Activated B cell treated with CpG ODN at 0.5 μM for 24 hours (primary cell): ENCODE data around the gene DLK2. TPM values are rescaled to one million over a fixed set of nuclear protein-coding genes. Genes with fewer than 3 reads are reported as not detected.

Experiments
- ATAC-seq: fragments of 200-7000 bp; cut with Tn5 transposase; one replicate; pipeline ENCODE4 v1.10.0; 2021; ENCODE audit warnings: low read depth, mild to moderate bottlenecking, moderate library complexity
- CTCF ChIA-PET: fragments of 350-600 bp; sonication (Branson Sonifier 250); formaldehyde crosslinking; loops from one replicate; lab custom pipeline; 2021; ENCODE audit warnings: antibody characterized with exemption; lab: Charles Lee
- POLR2A ChIA-PET: fragments of 350-600 bp; sonication (Branson Sonifier 250); formaldehyde crosslinking; loops from one replicate; lab custom pipeline; 2021; ENCODE audit warnings: antibody characterized with exemption; lab: Charles Lee
- DNase-seq: peaks from one replicate; pipeline ENCODE4 v3.0.0; 2022
- H3K27ac Mint-ChIP-seq: one replicate; pipeline ENCODE4 v1.8.0; 2020; ENCODE audit warnings: mixed read lengths
- H3K27me3 Mint-ChIP-seq: one replicate; pipeline ENCODE4 v1.8.0; 2021; ENCODE audit warnings: mixed read lengths
- H3K36me3 Mint-ChIP-seq: one replicate; pipeline ENCODE4 v1.8.0; 2021; ENCODE audit warnings: low read depth, mixed read lengths
- H3K4me1 Mint-ChIP-seq: one replicate; pipeline ENCODE4 v1.8.0; 2021; ENCODE audit warnings: mixed read lengths
- H3K4me3 Mint-ChIP-seq: one replicate; pipeline ENCODE4 v1.8.0; 2020; ENCODE audit warnings: mild to moderate bottlenecking, mixed read lengths
- H3K9me3 Mint-ChIP-seq: one replicate; pipeline ENCODE4 v1.8.0; 2020; ENCODE audit warnings: mixed read lengths
- CTCF ChIP-seq: fragments of 200-600 bp; IDR thresholded peaks from one replicate; pipeline ENCODE4 v1.8.0; 2022; ENCODE audit warnings: antibody characterized with exemption, mild to moderate bottlenecking
- intact Hi-C: fragments of 100-400 bp; cut with micrococcal nuclease; formaldehyde crosslinking; loops from one replicate; pipeline ENCODE4 v1.15.1; 2024
- total RNA-seq: library from RNA; stranded (reverse); gene quantifications from 2 replicates; pipeline ENCODE4 v1.2.3, GENCODE V29; 2022

DLK2 gene
- total RNA-seq, 1 donor from 2014 or later, result 1.4 TPM

- peaks cover 13% of the 10 kb centered on the region for H3K36me3 Mint-ChIP-seq
- POLR2A ChIA-PET, result interaction anchor here (0.6 to 2.5 kb wide), 31 partner anchors 9 to 787 kb away, joined by 3 to 15 read pairs (median 4); partner anchors contain the start of genes ABCC10, CNPY3, DLK2 and DNPH1
- TF ChIP-seq CTCF, result no peak
- intact Hi-C loops, result loop anchor here (1.0 to 2.0 kb wide), 8 partner anchors 22 to 307 kb away; partner anchors contain the start of genes ABCC10, DLK2, POLH and POLR1C
- CTCF ChIA-PET, result interaction anchor here (1.1 to 1.3 kb wide), 3 partner anchors 22 to 28 kb away, joined by 3 to 5 read pairs (median 4); partner anchors contain the start of gene DLK2
- H3K27me3 Mint-ChIP-seq, result no peaks in the 10 kb centered on the region
- DNase-seq, result peak; percentile 98
- ATAC-seq, result peak; percentile 100
- no peaks in the 10 kb centered on the region for H3K9me3 Mint-ChIP-seq
- H3K4me1 Mint-ChIP-seq, result peaks cover 41% of the 10 kb centered on the region
- peak within 1 kb of the TSS; percentile 96 for H3K4me3 Mint-ChIP-seq
- peak within 1 kb of the TSS; percentile 94 for H3K27ac Mint-ChIP-seq
These were observed 22.1 kb upstream of the DLK2 start, which contains the start of gene TJAP1 for GRCh38 chr6:43477235-43478007. TJAP1 (plus strand) TSS chr6:43477570; CDS start chr6:43499002, 21,432 bp downstream.

GRCh38 chr6:43476746-43477145, 21.4 kb upstream of the DLK2 start:
- no peak for DNase-seq
- no peaks in the 10 kb centered on the region for H3K27me3 Mint-ChIP-seq
- ChIA-PET CTCF (interaction anchor here (1.1 to 1.3 kb wide), 3 partner anchors 22 to 29 kb away, joined by 3 to 5 read pairs (median 4); partner anchors contain the start of gene DLK2), POLR2A (interaction anchor here (0.6 to 2.5 kb wide), 20 partner anchors 10 to 586 kb away, joined by 3 to 15 read pairs (median 5); partner anchors contain the start of genes ABCC10, DLK2, DNPH1 and LRRC73)
- no peaks in the 10 kb centered on the region for H3K9me3 Mint-ChIP-seq
- intact Hi-C loops, result loop anchor here (1.0 to 2.0 kb wide), 8 partner anchors 21 to 306 kb away; partner anchors contain the start of genes ABCC10, DLK2, POLH and POLR1C
- no peak for TF ChIP-seq CTCF
- H3K4me3 Mint-ChIP-seq, result peak overlapping the region; percentile 96
- H3K4me1 Mint-ChIP-seq, result peaks cover 39% of the 10 kb centered on the region
- ATAC-seq, result no peak
- H3K36me3 Mint-ChIP-seq, result peaks cover 8% of the 10 kb centered on the region
- H3K27ac Mint-ChIP-seq, result peak overlapping the region; percentile 94

- H3K4me3 Mint-ChIP-seq, result no peak overlapping the region
These were observed 20.2 kb upstream of the DLK2 start for GRCh38 chr6:43475516-43475915.

GRCh38 chr6:43472515-43472914, 17.2 kb upstream of the DLK2 start:
- Mint-ChIP-seq H3K9me3 (no peaks in the 10 kb centered on the region), H3K27me3 (peaks cover 17% of the 10 kb centered on the region), H3K27ac (no peak overlapping the region), H3K36me3 (peaks cover 4% of the 10 kb centered on the region), H3K4me1 (peaks cover 11% of the 10 kb centered on the region), H3K4me3 (no peak overlapping the region)
- intact Hi-C loops, result no loop called here
- POLR2A ChIA-PET, result no interaction called here
- ATAC-seq, result no peak
- no peak for DNase-seq
- no peak for TF ChIP-seq CTCF
- CTCF ChIA-PET, result no interaction called here

More at GRCh38 chr6:43475516-43475915, 20.2 kb upstream of the DLK2 start:
- Mint-ChIP-seq H3K27ac (no peak overlapping the region), H3K4me1 (peaks cover 34% of the 10 kb centered on the region), H3K9me3 (no peaks in the 10 kb centered on the region), H3K27me3 (peaks cover 5% of the 10 kb centered on the region), H3K36me3 (peaks cover 7% of the 10 kb centered on the region)
- no peak for TF ChIP-seq CTCF
- ChIA-PET POLR2A (no interaction called here), CTCF (no interaction called here)
- no peak for DNase-seq
- intact Hi-C loops, result no loop called here
- ATAC-seq, result no peak

GRCh38 chr6:43471399-43471798, 16.1 kb upstream of the DLK2 start:
- ChIA-PET POLR2A (interaction anchor here (0.7 kb wide), 1 partner anchor 50 kb away, joined by 4 read pairs; no protein-coding TSS in a partner anchor), CTCF (interaction anchor here (1.1 kb wide), 1 partner anchor 36 kb away, joined by 3 read pairs; no protein-coding TSS in a partner anchor)
- H3K27ac Mint-ChIP-seq, result no peak overlapping the region
- no peak for TF ChIP-seq CTCF
- no peaks in the 10 kb centered on the region for H3K36me3 Mint-ChIP-seq
- intact Hi-C loops, result no loop called here
- peaks cover 25% of the 10 kb centered on the region for H3K27me3 Mint-ChIP-seq
- no peak overlapping the region for H3K4me3 Mint-ChIP-seq
- no peaks in the 10 kb centered on the region for H3K9me3 Mint-ChIP-seq
- ATAC-seq (no peak), DNase-seq (no peak)
- H3K4me1 Mint-ChIP-seq, result no peaks in the 10 kb centered on the region
